NT2/D1 (cell line): ENCODE data around the gene ZNF317.
"Not testable (repeated sequence)": the region's sequence is repeated elsewhere in the genome, so short reads cannot be mapped to it uniquely, and the experiment has no call there.

Source experiments
- DNase-seq: peaks from one replicate; pipeline ENCODE4 v3.0.0-alpha.2; 2011; ENCODE audit warnings: low read depth, low spot score
- H3K27me3 ChIP-seq: 2 replicates; pipeline ENCODE4 v1.6.0; 2011; ENCODE audit warnings: mild to moderate bottlenecking; ENCODE audit not compliant: insufficient read length, insufficient read depth
- H3K36me3 ChIP-seq: 2 replicates; pipeline ENCODE4 v1.6.1; 2011; ENCODE audit warnings: mild to moderate bottlenecking, low read length, mixed read lengths; ENCODE audit not compliant: insufficient read depth, insufficient read length
- H3K4me1 ChIP-seq: 2 replicates; pipeline ENCODE4 v1.5.1; 2011; ENCODE audit not compliant: insufficient read depth, insufficient read length
- H3K4me3 ChIP-seq: 2 replicates; pipeline ENCODE4 v1.5.1; 2011; ENCODE audit warnings: low read depth; ENCODE audit not compliant: insufficient read length
- H3K9ac ChIP-seq: 2 replicates; pipeline ENCODE4 v1.6.0; 2011; ENCODE audit warnings: low read depth; ENCODE audit not compliant: insufficient read length
- H3K9me3 ChIP-seq: 2 replicates; pipeline ENCODE4 v1.5.1; 2011; ENCODE audit warnings: mild to moderate bottlenecking, low read length; ENCODE audit not compliant: insufficient read depth
- SUZ12 ChIP-seq: IDR thresholded peaks from 2 replicates; pipeline ENCODE4 v1.6.1; 2011; ENCODE audit not compliant: insufficient read length, insufficient read depth; ENCODE audit errors: extremely low read depth
- YY1 ChIP-seq: IDR thresholded peaks from 2 replicates; pipeline ENCODE4 v1.6.1; 2011; ENCODE audit not compliant: insufficient read length, insufficient read depth
- ZNF274 ChIP-seq: IDR thresholded peaks from 2 replicates; pipeline ENCODE4 v1.6.1; 2011; ENCODE audit warnings: mild to moderate bottlenecking, low read depth, low read length

The ZNF317 gene

GRCh38 chr19:9166846-9167245 is 26.6 kb downstream of the ZNF317 start:
- no peak overlapping the region for H3K9ac ChIP-seq
- no peak for TF ChIP-seq SUZ12
- TF ChIP-seq YY1 = no peak
- no peak for TF ChIP-seq ZNF274
- DNase-seq = no peak

DNA sequence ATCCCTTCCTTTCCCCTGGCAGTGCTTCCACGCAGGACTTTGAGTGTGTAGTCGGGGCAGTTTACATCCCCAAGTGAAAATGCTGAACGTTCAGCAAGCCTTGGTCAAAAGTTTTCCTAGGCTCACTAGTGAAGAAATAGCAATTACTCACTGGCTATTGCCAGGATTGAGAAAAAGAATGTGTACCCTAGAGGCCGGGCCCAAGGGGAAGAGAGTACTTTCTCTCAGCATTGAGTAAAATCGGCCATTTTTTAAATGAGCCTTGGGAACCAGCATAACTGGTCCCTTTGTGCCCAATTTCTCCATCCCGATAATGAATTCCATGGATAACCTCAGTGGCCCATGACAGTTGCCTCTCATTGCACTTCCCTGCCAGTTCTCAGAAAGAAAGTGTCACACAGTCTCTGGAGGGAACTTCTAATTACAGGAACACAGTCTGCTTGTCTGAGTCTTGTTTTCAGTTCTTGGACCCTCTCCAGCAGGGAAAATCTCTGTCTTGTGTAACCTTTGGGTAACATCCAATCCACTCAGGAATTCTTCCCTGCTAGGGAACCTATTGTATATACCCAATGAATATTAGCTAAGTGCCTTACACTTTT is 31.3 kb downstream of the ZNF317 start:
- DNase-seq = no peak
- no peaks in the 10 kb centered on the region for H3K9me3 ChIP-seq

More at GRCh38 chr19:9166846-9167245, 26.6 kb downstream of the ZNF317 start:
- Histone ChIP-seq H3K4me1 (no peaks in the 10 kb centered on the region), H3K36me3 (peaks cover 41% of the 10 kb centered on the region), H3K9me3 (peaks cover 1% of the 10 kb centered on the region; the same call in 1 of the 2 replicates), H3K27me3 (no peaks in the 10 kb centered on the region), H3K4me3 (no peak overlapping the region)

DNA sequence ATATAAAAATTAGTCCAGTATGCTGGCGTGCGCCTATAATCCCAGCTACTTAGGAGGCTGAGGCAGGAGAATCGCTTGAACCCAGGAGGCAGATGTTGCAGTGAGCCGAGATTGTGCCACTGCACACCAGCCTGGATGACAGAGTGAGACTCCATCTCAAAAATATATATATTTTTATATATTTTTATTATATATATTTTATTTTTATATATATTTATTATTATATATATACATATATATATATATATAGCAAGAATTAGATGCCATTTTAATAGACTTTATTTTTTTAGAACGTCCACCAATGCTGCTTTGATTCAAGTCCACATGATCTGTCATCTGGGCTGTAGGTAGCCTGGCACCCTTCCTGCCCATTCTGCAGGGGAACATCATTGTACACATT is 35.1 kb downstream of the ZNF317 start:
- Histone ChIP-seq H3K4me3 (no peak overlapping the region), H3K36me3 (no peaks in the 10 kb centered on the region), H3K4me1 (no peaks in the 10 kb centered on the region), H3K9me3 (peaks cover 7% of the 10 kb centered on the region), H3K9ac (no peak overlapping the region), H3K27me3 (no peaks in the 10 kb centered on the region)
- no peak for DNase-seq
- TF ChIP-seq ZNF274 = no peak
- TF ChIP-seq YY1 = no peak
- TF ChIP-seq SUZ12 = no peak

More for the DNA sequence above, 31.3 kb downstream of the ZNF317 start:
- H3K4me1 ChIP-seq = no peaks in the 10 kb centered on the region
- H3K9ac ChIP-seq = no peak overlapping the region
- no peaks in the 10 kb centered on the region for H3K27me3 ChIP-seq
- H3K36me3 ChIP-seq = peaks cover 4% of the 10 kb centered on the region
- no peak overlapping the region for H3K4me3 ChIP-seq
- no peak for TF ChIP-seq SUZ12
- no peak for TF ChIP-seq ZNF274
- no peak for TF ChIP-seq YY1

- TF ChIP-seq ZNF274 (no peak), SUZ12 (no peak), YY1 (no peak)
- Histone ChIP-seq H3K9ac (no peak within 1 kb of the TSS), H3K4me3 (no peak within 1 kb of the TSS), H3K27me3 (no peaks in the 10 kb centered on the region), H3K9me3 (peaks cover 7% of the 10 kb centered on the region), H3K36me3 (no peaks in the 10 kb centered on the region), H3K4me1 (no peaks in the 10 kb centered on the region)
- no peak for DNase-seq
These were observed 38.7 kb downstream of the ZNF317 start, which contains the start of gene OR7D2 for GRCh38 chr19:9178901-9179300. Gene OR7D2, plus strand, starts transcription at chr19:9178979. Its CDS starts 6,803 bp downstream, at chr19:9185782.

DNA sequence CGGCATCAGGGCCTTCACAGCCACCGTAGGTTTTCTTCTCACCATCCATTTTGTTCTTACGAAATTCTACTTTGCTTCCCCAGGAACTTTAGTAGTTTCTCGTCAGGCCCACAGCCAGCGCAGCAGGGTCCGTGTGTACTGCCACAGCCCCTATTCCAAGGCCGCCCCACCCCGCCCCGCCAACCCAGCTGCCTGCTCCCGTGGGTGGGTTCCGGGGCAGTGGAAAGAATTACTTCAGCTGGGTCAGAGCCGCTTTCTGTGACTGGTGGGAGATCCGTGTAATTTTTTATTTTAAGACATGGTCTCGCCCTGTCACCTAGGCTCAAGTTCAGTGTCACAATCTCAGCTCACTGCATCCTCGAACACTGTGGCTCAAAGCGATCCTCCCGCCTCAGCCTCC is 42.8 kb downstream of the ZNF317 start:
- peaks cover under 1% of the 10 kb centered on the region; the same call in 1 of the 2 replicates for H3K9me3 ChIP-seq
- no peak for DNase-seq
- no peak for TF ChIP-seq YY1
- TF ChIP-seq ZNF274 = no peak
- TF ChIP-seq SUZ12 = no peak
- H3K27me3 ChIP-seq = no peaks in the 10 kb centered on the region
- no peaks in the 10 kb centered on the region for H3K36me3 ChIP-seq
- no peak overlapping the region for H3K4me3 ChIP-seq
- H3K9ac ChIP-seq = no peak overlapping the region
- H3K4me1 ChIP-seq = no peaks in the 10 kb centered on the region

GRCh38 chr19:9187191-9187590 is 47.0 kb downstream of the ZNF317 start:
- Histone ChIP-seq H3K9me3 (peaks cover 12% of the 10 kb centered on the region; the same call in 1 of the 2 replicates), H3K36me3 (no peaks in the 10 kb centered on the region), H3K27me3 (no peaks in the 10 kb centered on the region), H3K4me3 (no peak overlapping the region), H3K4me1 (no peaks in the 10 kb centered on the region), H3K9ac (no peak overlapping the region)
- TF ChIP-seq SUZ12 (no peak), YY1 (no peak), ZNF274 (no peak)
- DNase-seq = no peak

- peaks cover 12% of the 10 kb centered on the region; the same call in 1 of the 2 replicates for H3K9me3 ChIP-seq
- DNase-seq = no peak
- no peak overlapping the region for H3K4me3 ChIP-seq
- no peak overlapping the region for H3K9ac ChIP-seq
- H3K4me1 ChIP-seq = no peaks in the 10 kb centered on the region
- TF ChIP-seq YY1 (no peak), ZNF274 (no peak), SUZ12 (no peak)
- H3K36me3 ChIP-seq = no peaks in the 10 kb centered on the region
- no peaks in the 10 kb centered on the region for H3K27me3 ChIP-seq
These were observed 49.3 kb downstream of the ZNF317 start for GRCh38 chr19:9189535-9189934.

DNA sequence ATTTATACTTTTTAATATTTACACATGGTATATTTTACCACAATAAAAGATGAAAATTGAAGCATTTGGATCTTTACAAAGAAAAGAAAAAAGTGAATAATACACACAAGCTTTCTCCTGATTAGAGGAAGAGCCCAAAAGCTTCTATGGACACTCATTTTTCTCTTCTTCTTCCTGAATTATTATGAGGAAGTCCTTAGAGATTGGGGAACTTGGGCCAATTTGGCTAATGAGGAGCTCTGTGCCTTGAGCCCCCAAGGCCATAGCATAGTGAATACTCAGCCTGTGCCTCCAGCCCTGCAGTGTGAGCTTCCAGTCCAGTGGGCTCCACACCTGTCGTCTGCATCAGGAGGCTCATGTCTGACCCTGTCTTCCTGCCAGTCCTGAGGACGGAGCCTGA is 57.8 kb downstream of the ZNF317 start:
- H3K4me1 ChIP-seq, H3K9ac ChIP-seq, H3K36me3 ChIP-seq, H3K27me3 ChIP-seq, DNase-seq, H3K4me3 ChIP-seq, H3K9me3 ChIP-seq: not testable (repeated sequence)
